RPMI8226 (cell line): Measurements from ENCODE around the gene KIF16B.
A peak's percentile ranks its signal among the peaks of the same experiment; 100 is the strongest.

ENCODE experiments used
- DNase-seq: peaks from one replicate; pipeline ENCODE4 v3.0.0-alpha.2; 2015

Gene KIF16B

GRCh38 chr20:16518784-16519084 lies 54.5 kb downstream of the KIF16B start:
- no peak for DNase-seq

DNA sequence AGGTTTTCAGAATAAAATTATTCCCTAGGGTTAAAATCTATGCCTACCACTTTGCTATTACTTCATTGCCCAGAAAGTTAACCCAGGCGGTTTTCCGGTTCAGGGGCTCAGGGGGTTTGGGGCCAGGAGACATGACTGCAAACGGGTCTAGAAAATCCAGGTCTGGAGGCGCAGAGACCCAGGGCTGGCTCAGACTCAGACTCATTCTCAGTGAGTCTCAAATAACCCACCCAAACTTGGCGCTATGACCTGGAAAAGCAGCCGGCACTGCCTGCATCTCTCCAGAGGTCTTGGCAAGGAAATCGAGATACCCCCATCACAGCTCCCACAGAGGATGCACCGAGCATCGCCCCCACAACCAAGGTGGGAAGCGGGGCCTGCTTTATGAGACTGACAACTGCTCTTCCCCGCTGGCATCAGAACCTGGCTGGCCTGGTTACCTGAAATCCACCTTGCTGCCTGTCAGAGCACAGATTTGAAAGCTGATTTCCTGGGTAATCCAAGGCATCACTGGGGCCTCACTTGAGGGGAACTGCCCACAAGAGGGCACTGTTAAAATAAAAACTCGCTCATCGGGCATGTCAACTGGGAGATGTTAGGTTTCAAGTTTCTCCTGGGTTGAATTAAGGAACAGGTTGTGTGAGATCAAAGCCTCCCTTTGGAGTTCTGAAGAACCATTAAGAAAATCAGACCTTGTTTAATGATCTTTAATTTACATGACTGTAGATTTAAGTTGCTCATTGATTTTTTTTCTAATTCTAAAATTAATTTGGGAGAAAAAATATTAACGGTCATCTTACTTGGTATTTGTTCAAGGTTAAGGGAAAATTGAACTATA lies 55.1 kb downstream of the KIF16B start:
- peak; percentile 47 for DNase-seq

DNA sequence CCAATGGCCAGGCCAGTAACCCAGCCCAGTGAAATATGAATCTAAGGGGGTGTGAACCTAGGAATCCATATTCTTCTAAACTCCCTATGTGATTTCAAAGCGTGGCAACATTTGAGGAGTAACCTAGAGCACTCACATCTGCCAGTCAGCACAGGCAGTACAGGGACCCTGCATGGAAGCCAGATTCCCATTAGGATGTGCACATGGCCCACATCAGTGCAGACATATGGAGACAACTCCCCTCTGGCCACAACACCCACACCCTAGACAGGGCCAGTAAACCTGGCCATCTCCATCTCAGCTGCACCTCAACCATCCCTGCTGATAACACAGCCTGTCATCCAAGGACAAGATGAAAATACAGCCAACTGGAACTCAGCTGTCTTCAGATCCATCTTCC lies 56.5 kb downstream of the KIF16B start:
- DNase-seq = no peak

GRCh38 chr20:16515046-16515445 lies 58.2 kb downstream of the KIF16B start:
- no peak for DNase-seq

GRCh38 chr20:16514140-16514539 lies 59.1 kb downstream of the KIF16B start:
- no peak for DNase-seq

DNA sequence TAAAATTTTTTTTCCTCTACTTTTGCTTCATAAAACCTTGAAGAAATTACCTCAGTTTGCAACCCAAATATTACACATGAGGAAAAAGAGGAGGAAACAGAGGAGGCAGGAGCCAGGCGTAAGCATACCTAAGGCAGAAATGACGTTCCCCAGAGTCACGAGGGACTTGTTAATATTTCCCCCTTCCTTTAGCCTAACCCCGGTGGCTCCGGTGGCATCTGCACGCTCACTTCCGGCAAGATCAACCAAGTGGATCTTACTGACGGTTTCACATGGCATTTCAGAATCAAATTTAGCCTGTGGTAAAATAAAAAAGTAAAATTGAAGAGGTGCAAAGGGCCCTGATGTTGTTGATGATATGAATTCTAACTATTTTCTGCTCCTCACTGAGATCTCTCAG lies 67.4 kb downstream of the KIF16B start:
- DNase-seq = no peak

DNA sequence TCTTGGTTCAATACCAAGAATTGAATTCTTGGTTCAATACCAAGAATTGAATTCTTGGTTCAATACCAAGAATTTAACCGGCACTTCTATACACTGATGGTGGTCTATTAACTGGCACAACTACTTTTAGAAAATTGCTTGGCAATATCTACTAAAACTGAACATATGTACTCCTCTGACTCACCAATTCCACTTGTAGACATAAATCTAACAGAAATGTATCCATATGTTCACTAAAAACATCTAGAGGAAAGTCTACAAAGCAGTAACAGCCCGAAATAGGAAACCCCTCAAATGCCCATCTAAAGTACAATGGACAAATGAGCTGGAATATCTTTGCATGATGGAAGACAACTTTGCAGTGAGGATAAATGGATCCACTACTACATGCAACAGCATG lies 71.9 kb downstream of the KIF16B start:
- DNase-seq = no peak

- no peak for DNase-seq
Observed at GRCh38 chr20:16500197-16500596, 73.1 kb downstream of the KIF16B start.

- DNase-seq = no peak
Observed at GRCh38 chr20:16498526-16499253, 74.6 kb downstream of the KIF16B start.

GRCh38 chr20:16497896-16498295 lies 75.4 kb downstream of the KIF16B start:
- DNase-seq = no peak

- no peak for DNase-seq
Observed at GRCh38 chr20:16493486-16493885, 79.8 kb downstream of the KIF16B start.

- no peak for DNase-seq
Observed at GRCh38 chr20:16491294-16491905, 81.8 kb downstream of the KIF16B start.

- DNase-seq = no peak
Observed at GRCh38 chr20:16490696-16491095, 82.6 kb downstream of the KIF16B start.

DNA sequence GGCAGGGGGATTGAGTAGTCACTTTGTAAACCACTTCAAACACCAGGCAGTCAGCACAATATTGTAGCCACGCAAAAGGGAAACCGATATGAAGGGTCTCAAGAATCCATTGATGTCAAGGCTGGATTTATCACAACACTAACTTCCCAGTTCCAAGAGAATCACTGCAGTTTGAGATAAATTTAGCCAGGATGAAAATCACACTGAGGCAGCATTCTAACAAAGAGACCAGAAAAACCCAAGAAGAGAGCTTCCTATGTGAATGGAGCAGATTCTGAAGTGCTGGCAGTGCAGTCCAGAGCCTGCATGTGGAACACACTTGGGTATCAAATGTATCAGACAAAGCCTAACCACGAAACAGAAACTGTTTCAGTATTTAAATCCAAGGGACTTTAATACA lies 84.6 kb downstream of the KIF16B start:
- DNase-seq = no peak

DNA sequence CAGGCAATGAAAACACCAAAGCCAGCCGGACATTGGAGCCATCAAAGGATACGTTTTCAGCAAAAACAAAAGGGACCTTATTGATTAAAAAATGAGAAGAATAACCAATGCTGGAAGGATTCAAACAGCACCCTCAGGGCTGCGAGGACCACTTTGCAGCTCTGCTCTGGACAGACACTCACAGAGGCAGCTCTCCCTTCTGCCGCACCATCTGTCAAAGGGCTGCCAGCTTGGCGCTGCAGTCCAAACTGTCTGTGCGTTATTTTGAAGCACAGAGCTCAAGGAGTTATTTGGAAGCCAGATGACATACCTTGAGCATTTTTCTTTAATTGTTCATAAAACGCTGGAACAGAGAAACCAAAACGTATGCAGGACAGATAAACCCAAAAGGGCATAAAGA lies 85.2 kb downstream of the KIF16B start:
- no peak for DNase-seq

DNA sequence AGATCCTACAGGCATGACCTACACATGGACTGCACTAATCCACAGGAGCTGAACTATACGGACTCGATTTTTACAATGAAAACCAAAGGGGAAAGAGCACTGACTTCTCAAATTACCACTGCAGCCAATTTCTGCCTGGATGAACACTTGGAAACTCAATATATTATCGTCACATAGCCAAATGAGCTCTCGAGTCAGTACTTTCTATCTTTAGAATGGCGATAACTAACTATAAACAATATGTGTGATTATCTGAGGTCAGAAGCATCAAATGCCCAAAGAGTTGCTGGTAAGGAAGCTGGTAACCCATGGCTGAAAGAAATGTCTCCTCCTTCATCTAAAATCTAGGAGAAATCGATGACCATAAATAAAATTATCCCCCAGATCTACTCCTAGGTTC lies 86.7 kb downstream of the KIF16B start:
- no peak for DNase-seq

DNA sequence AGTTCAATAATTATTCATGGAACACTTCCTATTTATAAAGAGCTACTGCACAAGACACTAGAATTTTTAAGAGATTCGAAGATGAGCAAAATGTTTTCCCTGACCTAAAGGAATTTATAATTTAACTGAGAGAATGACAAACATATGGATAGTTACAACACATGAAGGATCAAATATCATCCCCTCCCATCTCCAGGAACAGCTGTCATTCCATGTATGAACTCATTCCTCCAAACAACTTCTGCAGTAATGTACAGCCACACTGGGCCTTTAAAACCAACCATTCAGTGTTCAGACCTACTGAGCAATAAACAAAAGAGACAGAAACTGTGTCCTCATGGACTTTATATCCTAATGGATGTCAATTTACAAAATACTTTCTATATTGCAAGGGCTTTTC lies 87.8 kb downstream of the KIF16B start:
- DNase-seq = no peak

DNA sequence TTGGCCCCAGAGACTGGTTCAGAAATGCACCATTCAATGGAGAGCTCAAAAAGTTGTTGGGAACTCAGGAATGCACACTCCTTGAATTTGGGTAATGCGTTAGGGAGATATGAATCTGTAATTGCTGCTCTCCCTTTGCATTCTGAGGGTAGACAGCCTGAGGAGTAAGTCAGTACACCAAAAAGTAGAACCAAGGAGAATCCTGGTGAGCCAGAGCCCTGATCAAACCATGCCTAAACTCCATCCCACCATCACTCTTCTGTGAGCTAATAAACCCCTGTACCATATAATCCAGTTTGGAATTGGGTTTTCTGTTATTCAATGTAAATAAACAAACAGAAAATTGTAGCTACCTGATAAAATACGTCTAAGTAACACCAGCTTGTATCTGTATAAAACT lies 90.2 kb downstream of the KIF16B start:
- no peak for DNase-seq

GRCh38 chr20:16481977-16482376 lies 91.3 kb downstream of the KIF16B start:
- DNase-seq = no peak

DNA sequence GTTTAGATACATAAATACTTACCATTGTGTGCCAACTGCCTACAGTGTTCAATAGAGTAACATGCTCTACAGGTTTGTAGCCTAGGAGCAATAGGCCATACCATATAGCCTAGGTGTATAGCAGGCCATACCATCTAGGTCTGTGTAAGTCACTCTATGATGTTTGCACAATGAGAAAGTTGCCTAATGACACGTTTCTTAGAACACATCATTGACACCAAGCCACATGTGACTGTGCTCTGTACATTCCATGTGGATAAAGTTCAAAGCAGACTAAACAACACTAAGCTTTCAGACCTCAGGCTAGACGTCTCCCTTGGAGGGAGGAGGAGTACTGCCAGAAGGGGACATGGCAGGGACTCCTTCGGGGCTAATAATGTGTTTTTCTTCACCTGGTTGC lies 93.6 kb downstream of the KIF16B start:
- no peak for DNase-seq

DNA sequence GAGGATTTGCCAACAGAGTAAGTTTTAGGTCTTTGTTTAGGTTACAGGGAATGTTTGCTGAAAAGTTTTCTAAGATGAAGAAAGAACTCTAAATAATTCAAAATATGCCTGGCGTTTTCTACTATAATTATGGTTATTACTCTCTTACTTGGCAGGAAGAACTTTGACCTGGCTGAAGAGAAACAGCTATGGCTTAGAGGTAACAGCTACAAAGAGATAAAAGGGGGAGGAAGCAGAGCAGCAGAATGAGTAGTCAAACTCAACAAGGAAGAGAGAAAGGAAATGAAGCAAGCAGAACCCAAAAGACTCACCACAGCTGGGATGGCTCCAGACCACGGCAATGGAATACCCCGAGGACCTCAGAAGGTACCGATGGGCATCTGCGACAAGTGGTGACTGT lies 95.6 kb downstream of the KIF16B start:
- no peak for DNase-seq

DNA sequence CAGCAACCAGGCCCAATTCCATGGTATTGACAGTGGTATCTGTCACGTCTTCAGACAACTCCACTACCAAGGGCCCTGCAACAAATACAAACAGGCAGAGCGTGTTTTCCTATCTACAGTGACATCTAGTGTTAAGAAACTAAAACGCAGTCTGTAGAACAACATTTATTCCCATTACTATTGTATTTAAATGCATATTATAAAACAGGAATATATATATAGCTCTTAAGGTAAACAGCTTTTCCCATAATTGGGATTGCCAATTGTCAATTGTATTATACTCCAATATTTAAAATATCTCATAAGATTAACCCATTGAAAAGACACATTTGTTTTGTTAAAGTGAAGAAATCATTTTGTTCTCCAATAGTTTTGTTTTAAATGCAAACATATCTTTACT lies 97.2 kb downstream of the KIF16B start:
- peak; percentile 44 for DNase-seq

DNA sequence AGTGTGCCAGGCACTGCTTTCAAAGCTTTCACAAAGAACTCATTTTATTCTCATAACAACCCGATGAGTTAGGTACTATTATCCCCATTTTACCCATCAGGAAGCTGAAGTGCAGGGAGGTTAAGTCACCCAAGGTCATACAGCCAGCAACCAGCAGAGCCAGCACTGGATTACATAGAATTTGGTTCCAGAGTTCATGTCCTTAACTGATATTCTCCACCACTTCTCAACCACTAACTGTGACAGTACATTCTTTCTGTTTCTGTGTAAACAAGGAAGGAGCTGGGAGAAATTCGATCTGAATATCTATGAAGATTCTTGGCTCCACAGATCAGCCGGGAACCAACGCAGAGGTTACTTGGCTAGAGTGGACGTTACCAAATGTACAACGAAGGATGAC lies 98.0 kb downstream of the KIF16B start:
- no peak for DNase-seq

DNA sequence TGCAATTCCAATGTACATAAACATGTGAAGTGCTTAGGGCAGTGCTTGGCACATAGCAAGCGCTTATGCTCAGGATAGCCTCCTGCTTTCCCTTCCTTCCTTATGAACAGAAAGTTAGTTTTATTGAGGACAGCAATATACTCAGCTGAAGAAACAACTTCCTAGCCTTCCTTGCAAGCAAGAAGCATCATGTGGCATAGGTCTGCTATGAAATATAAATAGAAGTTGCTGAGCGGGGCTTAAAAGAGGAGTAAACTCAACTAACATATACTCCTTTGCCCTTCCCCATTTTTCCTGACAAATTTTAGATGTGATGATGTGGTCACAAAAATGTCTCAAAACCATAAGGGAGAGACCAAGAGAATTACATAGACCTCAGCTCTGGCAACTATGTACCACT lies 98.9 kb downstream of the KIF16B start:
- DNase-seq = no peak
